GM19452 (cell line): ENCODE measurements around the gene SDK1.
"Not testable (repeated sequence)": the region's sequence is repeated elsewhere in the genome, so short reads cannot be mapped to it uniquely, and the experiment has no call there.

Source experiments
- ATAC-seq: cut with Tn5 transposase; IDR thresholded peaks from one replicate; pipeline ENCODE4 v1.9.1; 2021; ENCODE audit not compliant: unreplicated experiment

SDK1 gene

DNA sequence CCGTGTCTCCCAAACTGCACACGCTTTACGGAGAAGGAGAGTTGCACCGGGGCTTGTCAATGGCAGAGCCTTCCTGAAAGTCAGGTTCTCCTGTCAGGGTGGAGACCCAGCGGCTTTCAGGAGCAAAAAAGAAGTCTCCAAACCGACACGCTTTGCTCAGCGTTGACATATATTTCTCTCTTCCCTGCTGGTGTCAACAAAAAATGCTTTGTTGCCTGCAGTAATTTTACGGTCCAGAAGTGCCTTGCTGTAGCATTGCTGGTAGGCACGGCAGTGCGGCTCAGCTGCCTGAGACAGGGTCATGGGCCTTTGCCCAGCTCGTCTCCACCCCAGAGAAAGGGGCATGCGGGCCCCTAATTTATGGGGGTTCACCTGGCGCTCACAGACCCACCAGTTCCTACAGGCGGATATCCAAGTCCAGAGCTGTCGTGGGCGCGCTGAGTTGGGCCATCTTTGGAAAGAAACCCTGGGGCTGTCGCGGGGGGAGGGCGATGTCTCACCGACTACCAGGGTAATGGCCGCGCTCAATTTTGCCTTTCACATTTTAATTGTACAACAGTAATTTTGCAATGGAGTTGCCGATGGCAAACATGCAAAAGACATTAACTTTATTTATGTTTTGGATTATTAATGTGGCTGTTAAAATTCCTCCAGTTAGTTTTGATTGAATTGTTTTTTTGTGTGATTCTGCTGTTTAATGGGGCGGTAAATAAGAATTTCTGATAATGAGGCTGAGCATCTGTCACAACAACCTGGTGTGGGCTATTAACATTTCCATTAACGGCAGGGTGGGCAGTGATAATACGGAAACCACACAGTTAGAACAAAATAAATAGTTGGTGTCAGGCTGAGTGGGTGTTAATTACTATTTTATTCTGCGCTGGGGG lies 902.8 kb downstream of the SDK1 start:
- ATAC-seq = no peak

DNA sequence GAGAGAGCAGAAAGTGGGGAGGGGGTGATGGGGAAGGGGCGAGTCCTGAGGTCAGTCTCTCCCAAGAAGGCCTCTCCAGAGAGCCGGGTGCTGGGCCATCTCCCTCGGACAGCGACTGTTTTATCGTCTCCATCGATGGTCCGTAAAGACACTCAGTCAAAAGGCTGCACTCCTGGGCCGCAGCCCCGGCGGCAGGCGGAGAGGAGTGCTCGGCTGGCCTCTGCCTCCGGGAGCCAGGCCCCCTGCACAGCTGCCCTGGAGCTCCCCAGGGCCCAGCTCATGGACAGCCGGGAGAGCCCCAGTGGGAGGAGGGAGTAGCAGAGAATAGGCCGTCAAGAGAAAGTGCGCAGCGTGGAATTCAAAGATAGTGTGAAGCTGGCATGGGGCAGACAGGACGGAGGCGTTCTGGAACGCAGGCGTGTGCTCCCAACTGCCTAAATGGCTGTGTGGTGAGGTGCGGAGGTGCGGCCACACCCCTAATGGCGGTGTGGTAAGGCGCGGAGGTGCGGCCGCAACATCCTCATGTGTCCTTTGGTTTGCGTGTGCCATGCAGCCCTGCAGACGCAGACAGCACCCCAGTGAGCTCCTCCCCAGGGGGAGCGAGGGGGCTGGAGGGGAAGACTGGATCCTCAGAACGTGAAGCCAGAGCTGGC lies 903.6 kb downstream of the SDK1 start:
- ATAC-seq = no peak

DNA sequence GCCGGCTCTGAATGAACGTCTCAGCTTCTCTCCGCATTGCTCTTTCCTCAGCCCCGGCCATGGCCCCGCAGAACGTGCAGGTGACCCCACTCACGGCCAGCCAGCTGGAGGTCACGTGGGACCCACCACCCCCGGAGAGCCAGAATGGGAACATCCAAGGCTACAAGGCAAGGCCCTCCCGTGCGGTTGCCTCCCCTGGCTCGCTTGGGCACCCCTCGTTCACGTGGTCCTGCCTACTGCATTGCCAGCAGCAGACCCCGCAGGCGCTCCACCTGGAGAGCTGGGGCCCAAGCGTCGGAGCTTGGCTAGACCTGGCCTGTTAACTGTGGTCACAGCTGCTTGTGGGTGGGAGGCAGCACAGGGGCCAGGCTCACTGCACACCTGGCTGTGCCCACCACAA lies 904.8 kb downstream of the SDK1 start:
- ATAC-seq = no peak

- no peak for ATAC-seq
Observed at GRCh38 chr7:4207011-4207410, 906.0 kb downstream of the SDK1 start.

GRCh38 chr7:4208086-4208485 lies 907.0 kb downstream of the SDK1 start:
- ATAC-seq = no peak

DNA sequence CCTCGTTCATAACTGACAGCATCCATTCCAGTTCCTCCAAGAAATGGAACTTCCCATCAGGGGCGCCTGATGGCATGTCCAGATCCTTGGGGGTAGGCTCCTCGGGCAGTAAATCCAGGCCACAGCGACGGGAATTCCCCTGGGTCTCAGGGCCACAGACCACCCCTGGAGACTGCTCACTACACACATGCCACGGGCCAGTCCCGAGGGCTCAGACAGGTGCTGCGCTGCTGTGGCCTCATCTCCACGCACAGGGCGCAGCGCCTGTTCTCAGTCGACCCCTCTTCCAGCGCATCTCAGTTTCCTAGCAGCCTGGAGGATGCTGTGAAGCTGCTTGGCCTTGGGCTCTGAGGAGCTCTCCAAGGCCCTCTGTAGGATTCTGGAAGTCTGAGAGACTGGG lies 907.5 kb downstream of the SDK1 start:
- ATAC-seq = no peak

GRCh38 chr7:4209126-4209525 lies 908.1 kb downstream of the SDK1 start:
- no peak for ATAC-seq

DNA sequence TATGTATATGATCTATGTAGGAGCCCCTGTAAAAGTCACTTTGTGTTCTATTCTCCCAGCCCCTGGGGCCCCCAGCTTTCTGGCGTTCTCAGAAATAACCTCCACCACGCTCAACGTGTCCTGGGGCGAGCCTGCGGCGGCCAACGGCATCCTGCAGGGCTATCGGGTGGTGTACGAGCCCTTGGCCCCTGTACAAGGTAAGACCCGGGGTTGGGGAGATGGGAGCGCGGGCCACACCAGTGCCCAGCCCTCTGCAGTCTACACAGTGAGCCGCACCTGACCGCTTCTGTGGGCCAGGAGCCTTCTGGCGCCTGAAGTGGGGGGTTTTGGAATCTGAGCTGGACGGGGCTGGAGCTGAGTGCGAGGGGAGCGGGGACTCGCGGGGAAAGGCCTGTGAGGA lies 908.9 kb downstream of the SDK1 start:
- ATAC-seq = no peak

DNA sequence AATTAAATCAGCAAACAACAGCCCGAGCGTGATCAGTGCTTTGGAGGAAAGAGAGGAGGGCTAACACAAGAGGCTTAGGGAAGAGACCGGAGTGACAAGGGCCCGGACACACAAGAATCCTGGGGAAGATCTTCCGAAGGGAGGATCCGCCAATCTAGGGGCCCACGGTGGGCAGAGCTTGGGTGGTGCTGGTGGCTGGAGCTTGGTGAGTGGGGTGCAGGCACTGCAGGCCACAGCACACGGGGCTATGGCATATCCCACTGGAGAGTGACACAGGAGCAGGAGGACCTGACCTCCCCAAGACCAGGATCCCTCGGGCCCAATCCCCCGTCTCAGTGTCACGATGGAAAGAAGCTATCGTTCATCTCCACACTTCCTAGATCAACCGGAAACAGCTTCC lies 909.8 kb downstream of the SDK1 start:
- no peak for ATAC-seq

- no peak for ATAC-seq
Observed at GRCh38 chr7:4211261-4211660, 910.2 kb downstream of the SDK1 start.

GRCh38 chr7:4212376-4212775 lies 911.3 kb downstream of the SDK1 start:
- ATAC-seq = no peak

DNA sequence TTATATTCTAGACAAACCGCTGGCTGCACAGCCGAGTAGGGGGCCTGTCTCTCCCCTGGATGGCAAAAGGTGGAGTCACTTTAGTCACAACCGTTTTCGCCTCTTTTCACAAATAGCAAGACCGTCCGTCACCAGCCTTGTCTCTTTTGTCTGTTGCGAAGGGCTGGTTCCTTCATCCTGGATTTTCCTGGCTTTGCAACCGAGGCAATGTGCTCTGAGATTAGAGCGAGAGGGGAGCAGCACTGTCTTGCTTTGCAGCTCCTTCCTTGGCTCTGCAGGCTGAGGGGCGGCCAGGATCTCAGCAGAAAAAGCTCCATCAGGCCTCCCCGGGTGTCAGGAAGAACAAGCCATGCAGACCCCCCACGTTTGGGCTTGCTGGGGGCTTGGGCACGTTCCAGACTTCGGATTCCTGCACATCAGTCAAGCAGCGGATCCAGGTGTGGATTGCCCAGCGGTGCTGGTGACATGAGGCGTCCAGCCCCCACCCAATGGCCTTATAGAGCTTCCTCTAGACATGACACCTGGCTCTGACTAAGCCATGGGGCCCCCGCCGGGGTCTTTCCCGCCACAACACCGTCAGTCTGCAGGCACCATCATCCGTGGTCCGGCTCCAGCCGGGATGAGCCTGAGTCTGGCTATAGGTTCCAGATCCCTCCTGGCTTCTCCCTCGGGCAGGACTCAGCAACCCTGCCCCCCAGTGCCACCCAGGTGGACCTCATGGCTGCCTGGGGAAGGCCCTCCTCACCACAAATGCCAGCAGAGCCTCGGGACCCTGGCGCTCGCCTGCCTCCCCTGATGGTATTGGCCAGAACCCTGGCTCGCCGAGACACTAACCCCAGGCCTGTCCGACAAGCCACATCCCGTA lies 913.5 kb downstream of the SDK1 start:
- ATAC-seq = no peak

DNA sequence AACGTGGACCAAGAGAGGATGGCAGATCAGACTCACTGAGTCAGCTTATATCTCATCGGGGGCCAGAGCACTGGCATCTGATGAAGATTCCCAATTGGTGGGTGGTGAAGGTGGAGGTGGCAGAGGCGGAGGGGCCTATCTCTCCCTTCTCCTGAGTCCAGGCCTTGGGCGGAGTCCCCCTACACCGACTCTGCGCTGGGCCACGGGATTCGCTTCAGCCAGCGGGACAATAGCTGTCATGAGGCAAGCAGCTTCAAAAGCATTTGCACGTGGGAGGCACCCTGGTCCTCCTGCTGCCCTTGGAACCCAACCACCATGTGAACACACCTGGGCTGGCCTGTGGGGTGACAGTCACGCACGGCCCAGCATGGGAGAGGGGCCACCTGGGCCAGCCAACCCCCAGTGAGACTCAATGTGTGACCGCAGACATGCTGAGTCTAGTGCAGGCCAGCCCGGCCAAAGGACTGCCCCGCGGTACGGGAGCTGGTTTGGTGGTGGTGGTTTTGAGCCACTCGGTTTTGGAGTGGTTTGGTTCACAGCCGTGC lies 914.2 kb downstream of the SDK1 start:
- no peak for ATAC-seq

DNA sequence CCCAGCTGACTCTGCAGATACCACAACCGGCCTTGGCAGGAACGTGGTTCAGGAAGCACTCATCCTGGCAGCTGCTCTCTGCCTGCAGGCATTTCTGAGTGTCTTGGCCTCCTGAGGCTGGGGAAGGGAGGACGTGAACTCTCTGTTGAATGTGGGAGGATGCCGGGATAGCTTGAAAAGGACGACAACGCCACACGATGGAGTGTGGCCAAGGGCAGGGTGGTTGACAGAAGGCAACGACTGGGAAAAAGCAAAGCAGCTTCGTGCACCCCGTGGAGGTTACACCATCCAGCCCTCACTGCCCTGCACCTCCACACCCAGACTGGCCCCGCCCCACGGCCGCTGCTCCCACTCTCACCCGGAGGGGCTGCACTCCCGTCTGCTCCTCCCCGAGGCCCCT lies 915.0 kb downstream of the SDK1 start:
- ATAC-seq = no peak

GRCh38 chr7:4217126-4217660 lies 916.1 kb downstream of the SDK1 start:
- ATAC-seq = not testable (repeated sequence)

DNA sequence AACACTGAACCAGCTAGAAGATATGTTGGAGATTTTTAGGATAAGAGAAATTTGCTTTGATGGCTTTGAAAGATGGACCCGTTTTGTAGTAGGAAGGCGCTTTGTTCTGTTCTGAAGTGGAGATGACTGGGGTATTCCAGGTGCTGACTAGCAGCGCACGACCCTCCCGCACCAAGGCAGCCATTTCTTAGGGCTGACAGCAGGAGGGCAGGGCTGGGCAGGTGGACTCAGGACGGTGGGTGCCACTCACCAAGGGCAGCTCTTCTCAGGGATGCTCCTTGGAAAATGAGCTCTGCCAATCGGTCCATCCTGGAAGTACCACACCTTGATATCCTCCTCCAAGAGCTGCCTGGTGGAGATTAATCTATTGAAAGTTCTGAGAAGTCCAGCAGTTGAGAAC lies 917.4 kb downstream of the SDK1 start:
- no peak for ATAC-seq

DNA sequence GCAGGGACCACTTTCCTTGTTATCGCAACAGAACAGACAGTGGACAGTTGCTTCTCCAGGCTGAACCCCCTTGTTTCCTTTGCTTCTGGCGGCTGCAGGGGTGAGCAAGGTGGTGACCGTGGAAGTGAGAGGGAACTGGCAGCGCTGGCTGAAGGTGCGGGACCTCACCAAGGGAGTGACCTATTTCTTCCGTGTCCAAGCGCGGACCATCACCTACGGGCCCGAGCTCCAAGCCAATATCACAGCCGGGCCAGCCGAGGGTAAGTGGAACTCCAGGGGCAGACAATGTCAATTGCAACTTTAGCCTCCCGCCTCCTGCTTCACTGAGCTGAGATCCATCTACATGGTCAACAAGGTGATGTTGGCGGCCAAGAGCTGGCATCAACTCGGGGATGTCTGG lies 919.0 kb downstream of the SDK1 start:
- ATAC-seq = no peak

DNA sequence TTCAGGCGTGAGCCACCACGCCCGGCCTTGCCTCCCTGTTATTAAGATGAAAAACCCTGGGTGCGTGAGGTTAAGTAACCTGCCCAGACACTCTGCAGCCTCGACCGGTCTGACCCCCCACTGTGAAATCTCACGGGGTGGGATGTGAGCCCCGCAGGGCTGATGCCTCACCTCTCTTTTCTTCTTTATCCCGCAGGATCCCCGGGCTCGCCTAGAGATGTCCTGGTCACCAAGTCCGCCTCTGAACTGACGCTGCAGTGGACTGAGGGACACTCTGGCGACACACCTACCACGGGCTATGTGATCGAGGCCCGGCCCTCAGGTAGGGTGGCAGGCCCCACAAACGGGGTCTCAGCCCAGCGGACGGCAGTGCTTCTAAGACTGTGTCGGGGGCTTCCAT lies 920.0 kb downstream of the SDK1 start:
- ATAC-seq = no peak

GRCh38 chr7:4222676-4223075 lies 921.6 kb downstream of the SDK1 start:
- no peak for ATAC-seq

DNA sequence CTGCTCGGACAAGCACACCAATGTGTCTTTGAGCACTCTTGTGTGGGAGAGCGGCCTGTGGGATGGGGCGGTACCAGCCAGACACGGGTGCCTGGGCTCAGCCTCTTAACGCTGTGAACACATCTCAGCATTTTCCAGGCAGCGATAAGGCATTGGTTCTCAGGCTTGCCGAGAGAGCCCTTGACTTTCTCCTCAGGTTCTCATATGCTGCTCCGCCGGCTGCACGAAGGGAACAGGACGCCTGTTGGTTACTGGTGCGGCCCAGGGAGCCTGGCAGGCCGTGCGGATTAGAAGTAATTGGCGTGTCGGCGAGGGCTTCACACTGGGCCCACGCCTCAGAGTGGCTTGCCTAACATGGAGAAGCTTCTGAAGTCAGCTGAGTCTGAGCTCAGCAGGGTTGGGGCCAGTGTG lies 924.3 kb downstream of the SDK1 start:
- ATAC-seq = no peak

DNA sequence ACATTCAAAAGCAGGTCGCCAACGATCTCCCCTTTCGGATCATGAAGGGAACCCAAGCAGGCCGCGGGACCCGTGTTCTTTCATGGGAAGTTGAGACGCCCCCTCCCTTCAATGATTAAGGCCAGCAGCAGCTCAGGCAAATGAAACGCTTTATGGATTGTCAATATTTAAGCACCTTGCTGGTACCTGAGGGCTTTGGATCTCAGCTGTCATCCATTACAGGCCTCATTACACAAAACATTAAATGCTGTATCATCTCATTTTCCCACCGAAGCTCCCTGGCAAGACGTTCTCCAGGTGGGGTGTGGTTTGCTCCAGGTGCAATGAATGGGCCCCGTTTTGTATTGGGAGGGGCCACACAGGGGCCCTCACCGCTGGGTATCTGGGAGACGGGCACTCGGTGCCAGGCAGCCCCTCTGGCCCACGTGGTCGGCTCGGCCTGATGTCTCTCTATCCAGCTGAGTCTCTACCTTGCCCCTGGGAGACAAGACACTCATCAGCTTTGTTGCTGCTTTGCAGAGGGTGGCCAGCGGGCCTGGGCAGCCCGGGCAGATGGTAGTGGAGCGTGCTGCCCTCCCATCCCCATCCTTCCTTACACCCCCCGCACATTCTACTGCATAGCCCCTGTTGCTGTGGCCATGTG lies 925.0 kb downstream of the SDK1 start:
- no peak for ATAC-seq
